Activated CD8-positive, alpha-beta memory T cell treated with anti-CD3 and anti-CD28 coated beads, Interleukin-2, amount 50 U/mL, for 24 hours (primary cell): ENCODE measurements around the gene CHAF1A.

ENCODE experiments used
- DNase-seq: peaks from one replicate; pipeline ENCODE4 v3.0.0-alpha.2; 2020; ENCODE audit errors: extremely low read depth

The CHAF1A gene

DNA sequence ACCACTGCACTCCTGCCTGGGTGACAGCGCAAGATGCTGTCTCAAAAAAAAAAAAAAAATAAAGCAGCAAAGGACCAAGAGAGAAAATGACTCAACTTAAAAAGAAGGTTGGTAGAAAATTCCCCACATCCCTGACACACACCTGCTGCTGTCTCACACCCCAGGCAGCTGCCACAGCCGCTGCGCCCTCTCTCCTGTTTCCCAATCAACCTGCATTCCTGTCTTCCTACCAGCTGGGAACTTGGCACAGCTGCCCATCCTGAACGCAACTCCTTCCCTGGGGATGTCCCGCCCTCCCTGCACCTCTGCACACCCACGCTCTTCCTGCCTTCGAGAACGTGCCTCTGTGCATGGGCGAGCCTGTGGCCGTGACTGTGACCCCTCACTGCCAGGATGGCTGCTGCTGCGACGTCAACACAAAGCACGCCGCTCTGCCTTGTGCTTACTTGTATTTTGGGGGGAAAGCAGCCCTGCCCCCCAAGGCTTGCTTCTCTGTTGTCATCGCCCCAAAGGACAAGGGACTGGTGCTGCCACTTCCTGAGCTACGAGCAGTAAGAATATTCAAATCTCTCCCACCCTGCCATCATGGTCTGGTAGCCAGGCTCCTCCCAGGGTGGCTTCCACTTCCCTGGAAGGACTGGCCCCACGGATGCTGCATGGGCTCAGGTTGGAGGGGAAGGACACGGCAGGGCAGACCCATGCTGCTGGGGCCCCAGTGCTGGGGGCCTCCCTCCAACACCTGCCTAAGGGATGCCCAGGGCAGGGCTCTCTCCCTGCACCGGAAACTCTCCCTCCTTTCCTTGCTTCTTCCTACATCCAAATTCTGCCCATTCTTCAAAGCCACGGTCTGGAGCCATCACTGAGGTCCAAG lies 22.8 kb upstream of the CHAF1A start:
- no peak for DNase-seq

DNA sequence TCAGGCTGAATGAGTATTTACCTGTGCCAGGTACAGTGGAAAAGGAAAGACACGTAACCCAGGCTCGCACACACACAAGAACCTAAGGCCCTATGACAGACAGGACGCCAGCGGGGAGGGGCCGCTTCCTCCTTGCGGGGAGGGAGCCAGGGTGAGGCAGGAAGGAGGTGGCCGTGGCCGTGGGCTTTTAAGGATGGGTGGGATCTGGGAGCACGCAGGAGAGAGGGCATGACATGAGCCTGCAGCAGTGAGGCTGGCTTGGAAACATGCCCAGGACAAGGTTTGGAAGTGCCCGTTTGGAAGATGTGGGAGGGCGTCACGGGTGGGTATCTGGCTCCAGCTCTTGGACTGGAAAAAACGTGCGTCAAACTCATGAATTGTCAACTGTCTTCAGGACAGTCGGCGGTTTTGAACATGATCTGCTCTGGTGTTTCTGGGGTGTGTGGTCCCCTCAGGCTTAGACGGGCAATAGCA lies 22.1 kb upstream of the CHAF1A start:
- no peak for DNase-seq

DNA sequence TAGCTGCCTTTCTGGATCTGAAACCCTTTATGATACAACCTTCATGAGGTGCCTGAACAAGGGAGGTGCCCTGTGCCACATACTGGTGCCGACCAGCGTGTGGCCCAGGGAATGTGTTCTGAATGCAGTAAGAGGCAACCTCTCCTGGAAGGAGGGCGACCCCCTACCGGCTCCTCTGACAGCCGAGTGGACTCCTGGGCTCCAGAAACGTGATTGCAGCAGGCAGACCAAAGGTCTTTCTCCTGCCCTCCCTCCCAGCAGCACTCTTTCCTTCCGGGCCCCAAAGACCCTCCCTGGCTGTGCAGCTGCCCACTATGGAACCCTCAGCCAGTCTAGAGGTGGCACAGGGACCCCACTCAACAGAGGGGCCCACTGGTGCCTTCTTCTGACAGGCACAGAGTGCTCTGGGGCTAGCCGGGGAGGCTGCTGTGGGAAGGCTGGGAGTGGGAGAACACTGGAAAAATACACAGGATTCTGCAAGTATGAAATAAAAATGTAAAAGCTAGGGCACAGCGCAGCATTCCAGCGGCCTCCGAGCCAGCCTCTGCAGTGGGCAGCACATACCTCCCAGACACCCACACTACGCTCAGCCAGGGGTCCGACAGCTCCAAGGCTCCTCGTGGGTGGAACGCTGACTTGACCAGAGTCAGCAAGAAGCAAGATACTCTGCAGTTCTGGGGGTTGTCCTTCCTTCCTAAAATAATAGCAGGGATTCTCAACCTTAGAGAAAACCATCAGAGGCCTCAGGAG lies 17.0 kb upstream of the CHAF1A start:
- no peak for DNase-seq

DNA sequence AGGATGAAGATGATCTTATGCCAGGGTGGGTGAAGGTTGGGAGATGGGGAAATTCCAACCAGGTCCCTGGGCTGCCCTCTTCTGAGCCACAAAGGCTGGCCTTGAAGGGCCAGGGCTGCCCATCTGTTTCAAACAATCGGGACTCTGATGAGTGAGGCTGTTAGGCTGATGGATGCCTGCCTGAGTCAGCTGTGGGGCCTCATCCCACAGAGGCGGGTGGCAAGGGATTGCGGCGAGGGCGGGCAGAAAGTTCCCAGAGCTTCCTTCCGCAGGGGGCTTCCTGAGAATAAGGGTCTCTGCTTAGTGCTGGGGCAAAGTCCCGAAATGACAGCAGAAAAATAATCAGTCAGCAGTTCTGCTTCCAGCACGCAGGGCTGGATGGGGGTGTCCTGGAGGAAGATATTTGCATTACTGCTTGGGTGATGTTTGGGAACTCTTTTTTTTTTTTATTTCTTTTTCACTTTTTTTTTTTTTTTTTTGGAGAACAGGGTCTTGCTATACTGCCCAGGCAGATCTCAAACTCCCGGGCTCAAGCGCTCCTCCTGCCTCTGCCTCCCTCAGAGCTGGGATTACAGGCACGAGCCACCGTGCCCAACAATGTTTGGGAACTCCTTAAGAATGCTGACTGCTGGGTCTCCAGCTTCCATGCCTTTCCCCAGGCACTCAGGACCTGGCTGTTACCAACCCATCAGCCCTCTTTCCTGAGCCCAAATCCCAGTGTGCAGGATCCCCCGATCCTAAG lies 16.2 kb upstream of the CHAF1A start:
- no peak for DNase-seq

DNA sequence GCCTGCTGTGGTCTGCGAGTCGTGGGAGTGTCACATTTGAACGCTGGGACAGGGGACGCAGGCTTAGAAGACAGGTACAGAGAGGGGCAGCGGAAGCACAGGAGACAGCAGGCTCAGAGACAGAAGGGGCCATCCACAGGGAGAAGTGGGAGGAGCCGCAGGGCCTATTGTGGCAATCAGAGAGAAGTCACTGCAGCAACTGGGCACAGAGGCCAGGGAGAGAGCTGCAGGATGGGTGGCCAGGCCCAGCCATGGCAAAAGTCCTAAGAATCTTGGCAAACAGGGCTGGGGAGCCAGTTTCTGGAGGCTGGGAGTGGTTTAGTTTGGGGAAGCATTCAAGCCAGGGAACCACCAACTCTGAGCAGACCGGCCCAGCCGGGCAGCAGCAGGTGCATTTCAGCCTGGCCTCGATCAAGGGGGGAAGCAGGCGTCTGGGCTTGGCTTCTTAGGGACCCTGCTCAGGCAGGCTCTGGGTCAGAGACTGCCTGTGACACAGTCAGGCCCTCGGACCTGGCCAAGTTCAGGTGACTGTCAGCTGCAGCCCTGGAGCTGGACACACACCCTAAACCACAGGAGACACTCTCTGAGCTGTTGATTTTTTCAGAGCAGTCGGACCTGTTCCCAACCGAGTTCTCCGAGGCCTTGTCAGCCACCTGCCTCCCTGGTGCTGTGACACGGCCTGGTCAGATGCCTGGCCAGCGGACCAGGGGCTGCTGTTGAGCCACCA lies 13.9 kb upstream of the CHAF1A start:
- DNase-seq, result no peak

DNA sequence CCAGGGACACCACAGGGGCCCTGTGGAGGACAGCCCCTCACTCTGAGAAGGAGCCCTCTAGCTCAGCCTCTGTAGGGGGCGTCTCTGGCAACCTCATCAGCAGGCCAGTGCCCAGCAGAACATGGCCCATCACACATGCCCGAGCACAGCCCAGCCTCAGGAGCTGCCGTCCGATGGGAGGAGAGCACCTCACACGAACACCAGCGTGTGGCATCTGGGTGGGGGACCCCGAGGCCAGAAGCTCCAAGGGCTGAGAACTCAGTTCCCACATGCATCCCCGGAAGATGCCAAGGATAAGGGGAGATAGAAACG lies 13.4 kb upstream of the CHAF1A start:
- DNase-seq, result no peak

DNA sequence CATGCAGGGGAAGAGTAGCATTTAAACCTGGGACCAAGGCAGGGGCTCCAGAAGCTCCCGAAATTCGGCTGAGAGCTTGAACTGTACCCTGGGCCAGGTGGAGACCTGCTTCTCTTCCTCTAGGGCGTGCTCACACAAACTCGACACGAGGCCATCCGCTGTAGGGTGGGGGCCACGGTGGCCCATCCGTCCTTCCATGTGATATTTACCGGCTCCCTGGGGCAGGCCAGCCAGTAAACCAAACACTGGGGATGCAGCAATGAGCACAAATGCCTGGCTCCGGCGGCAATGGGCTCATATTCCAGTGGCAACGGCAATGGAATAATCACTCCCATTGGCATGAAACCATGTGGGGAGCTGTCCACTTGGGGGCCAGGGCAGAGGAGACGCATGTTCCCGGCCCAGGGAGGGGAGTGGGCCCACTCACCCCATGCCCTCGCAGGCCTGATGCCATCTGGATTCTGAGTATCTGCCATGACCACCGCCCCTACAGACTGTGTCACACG lies 12.9 kb upstream of the CHAF1A start:
- DNase-seq, result no peak

DNA sequence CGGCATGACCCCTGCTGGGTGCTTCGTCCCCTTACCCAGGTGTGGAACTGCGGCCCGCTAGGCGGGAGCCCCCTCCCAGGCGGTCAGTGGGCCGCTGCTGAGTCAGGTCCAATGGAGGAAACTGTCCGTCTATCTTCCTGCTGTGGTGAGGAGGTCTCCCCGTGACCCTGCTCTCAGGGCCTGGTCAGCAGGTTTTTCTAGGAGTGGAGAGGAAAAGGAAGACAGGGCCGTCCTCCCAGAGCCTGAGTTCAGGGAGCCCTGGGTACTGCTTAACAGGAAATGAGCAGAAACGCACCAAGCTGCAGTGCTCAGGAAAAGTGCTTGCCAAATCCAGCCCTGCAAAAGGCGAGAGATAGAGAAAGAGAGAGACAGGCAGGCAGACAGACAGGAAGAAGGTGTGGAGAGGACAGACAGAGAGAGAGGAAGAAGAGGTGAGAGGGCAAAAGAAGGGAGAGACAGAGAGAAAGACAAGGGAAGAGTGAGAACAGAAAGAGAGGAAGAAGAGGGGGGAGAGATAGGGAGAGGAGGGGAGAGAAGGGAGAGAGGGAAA lies 12.3 kb upstream of the CHAF1A start:
- no peak for DNase-seq

DNA sequence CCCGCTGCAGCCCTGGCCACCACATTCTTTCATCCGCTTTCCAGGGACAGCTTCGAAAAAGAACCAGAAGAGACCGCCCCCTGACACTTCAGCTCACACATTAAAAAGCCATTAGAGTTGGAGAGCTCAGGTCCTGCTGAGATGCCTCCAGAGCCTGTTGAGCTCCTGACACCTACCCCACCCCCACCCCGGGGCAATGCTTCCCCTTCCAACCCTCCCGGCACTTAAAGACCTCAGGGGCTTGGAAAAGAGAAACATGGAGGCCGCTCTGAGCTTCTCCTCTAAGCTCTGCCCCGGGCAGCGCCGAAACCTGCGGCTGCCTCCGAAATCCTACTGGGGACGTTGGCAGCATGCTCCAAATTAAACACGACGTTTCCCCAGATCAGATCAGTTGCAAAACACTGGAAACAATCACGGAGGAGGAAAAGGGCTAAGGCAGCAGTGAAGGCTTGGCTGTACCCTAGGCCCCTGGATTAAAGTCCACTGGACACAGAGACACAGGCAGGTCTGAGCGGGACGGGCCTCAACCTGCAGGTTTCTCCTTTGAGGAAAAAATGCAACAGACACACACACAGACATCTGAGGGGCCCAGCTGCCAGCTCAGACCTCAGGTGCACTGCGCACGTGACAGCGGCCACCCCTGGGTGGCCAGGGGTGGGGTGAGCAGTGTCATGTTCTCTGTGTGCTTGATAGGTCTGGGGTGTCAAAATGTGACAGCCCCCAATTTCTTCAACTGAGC lies 11.7 kb upstream of the CHAF1A start:
- no peak for DNase-seq

DNA sequence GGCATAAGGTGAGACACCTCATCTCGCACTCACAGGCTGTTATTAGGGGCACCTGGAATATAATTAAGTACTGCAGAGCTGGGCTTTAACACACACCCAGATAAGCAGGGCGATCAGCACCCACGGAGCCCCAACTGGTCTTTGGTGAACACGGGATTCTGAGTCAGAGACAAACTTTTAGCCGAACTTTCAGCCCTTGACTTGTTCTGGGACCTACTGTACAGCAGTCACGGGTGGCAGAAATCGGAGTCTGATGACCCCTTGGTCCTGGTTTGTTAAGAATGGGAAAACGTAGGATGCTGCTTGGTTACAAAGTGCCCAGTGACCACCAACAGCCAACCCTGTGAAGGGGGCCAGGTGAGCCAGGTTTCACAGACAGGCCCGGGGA lies 11.1 kb upstream of the CHAF1A start:
- no peak for DNase-seq

DNA sequence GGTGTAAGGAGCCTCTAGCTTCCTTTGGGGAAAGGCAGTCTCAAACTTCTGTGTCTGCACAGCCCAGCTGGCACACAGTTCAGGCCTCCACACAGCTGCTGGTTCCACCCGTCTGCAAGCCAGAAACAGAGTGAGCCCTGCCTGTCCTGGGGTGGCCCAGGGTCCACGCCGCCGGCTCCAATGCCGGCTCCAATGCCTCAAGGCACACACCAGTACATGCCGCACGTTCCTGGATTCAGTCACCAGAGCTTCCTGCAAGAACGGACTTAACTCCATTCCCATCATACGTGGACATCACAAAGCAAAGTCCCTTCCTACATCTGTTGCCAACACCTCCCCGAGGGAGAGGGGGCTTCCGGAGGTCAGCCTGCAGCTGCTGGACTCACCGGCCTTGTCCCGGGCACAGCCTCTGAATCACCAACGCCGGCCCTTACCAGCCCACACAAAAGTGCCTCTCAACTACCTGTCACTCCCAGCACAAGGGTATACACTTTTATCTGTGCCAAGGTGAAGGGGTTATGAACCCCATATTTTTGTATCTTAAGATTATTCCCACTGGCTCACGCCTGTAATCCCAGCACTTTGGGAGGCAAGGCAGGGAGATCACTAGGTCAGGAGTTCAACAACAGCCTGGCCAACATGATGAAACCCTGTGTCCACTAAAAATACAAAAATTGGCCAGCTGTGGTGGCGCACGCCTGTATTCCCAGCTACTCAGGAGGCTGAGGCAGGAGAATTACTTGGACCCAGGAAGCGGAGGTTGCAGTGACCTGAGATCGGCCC lies 10.5 kb upstream of the CHAF1A start:
- no peak for DNase-seq

DNA sequence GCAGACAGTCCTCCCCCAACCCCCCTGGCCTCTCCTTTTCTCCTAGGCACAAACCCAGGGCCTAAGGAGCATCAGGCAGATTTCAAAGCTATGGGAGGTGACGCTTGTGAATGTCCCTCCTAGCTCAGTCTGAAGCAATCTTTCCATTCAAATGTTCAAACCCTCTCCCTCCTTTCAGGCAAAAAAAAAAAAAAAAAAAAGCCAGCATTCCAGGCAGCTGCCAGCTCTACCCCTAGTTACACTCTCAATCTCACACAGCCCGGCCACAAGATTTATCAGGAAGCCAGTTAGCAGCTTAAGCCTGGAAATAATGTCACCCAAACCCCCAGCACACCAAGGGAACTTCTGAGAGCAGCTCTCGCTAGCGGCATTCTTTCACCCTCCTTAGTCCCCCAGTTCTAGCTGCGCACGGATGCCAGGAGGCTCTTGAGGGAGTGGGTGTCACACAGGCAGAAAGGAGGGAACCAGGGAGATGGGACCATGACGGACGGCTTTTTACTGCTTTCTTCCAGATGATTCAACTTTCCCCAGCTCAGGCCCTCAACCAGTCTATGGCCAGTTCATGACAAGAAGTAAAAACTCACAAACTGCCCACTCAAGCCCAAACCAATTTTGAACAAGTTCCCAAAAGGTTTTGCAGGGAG lies 8.4 kb upstream of the CHAF1A start:
- DNase-seq, result no peak

DNA sequence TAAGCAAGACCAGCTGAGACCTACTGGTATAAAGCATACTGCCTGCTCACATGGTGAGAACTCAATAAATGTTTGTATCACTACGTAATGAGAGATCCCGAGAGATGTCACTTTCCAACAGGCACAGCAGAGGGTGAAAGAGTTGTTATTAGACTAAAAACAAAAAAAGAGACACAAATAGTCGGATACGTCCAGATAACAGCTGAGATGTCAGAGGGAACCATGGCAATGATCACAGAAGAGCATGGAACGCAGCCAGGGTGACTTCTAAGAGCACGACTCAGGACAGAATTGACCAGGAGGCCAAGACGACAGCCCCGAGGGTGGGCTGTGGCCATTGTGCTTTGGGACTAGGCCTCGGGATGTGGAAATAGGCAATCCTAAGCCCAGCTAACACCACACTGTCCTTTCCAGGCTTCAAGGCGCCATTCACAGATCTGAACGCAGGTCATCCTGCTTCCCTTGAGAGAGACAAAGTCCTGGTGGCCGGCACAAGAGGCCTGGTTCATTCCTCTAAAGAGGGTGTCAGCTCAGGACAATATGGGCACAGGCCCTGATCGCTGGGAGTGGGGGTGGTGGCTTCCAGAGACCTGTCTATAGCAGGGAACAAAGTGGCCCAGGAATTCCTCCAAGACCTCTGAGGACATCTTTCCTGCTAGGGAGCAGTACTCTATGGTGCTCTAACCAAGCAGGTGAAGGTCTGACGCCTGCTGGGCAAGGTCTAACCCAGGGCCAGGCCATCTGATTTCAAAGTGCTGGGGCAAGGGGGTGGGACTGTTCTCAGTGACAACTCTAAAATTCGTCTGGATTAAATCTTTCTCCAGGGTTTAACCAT lies 5.3 kb upstream of the CHAF1A start:
- no peak for DNase-seq

DNA sequence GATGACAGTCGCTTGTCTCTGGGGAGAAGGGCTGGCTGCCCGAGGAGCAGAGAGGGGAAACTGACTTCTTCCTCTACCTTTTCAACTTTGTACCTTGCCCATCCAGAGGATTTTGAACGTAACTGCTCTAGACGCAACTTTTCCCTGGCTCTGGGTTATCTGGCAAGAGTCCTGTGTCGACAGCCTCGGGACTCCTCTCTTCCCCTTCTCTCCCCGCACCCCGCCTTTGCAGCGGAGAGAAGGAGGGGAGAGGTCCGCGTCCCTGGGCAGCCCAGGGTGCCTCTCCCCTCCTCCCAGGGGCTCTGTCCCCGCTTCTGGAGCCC lies 2.7 kb upstream of the CHAF1A start:
- DNase-seq, result no peak

DNA sequence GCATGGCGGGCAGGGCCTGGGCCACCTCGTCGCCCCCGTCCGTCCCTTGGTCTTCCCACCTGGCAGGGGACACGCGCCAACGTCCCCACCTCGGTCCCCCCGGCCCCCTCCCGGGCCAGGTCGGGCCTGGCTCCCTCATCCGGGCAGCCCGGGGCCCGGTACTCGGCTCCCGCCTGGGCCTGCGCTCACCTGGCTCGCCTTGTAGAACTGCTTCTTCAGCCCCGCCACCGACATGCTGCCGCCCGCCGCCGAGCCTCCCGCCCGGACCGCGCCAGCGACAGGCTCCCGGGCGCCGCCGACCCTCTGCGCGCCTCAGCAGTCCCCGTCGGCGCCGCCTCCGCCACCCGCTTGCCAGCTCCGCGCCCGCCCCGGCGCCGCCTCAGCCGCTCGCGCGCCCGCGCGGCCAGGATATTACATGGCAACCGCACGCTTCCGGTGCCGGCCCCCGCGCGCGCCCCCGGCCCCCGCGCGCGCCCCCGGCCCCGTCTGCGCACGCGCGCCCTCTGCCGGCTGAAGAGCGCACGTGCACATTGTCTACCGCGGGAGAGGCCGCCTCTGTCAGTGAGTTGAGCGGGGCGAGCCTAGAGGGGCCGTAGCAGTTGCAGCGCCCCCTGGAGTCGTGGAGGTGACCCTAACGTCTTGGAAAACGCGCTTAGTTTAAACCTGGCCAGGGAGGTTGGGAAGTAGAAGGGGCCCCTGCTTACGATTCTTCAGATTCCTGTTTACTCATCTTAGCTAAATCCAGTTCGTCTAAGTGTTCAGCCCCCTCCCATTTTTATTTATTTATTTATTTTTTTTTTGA lies 2.1 kb upstream of the CHAF1A start, which contains the start of gene SH3GL1:
TSS of gene SH3GL1 (minus strand) at position 413 of the 802 bp plus-strand sequence. CDS start at position 234, 179 bp downstream.
- peak; percentile 82 for DNase-seq

DNA sequence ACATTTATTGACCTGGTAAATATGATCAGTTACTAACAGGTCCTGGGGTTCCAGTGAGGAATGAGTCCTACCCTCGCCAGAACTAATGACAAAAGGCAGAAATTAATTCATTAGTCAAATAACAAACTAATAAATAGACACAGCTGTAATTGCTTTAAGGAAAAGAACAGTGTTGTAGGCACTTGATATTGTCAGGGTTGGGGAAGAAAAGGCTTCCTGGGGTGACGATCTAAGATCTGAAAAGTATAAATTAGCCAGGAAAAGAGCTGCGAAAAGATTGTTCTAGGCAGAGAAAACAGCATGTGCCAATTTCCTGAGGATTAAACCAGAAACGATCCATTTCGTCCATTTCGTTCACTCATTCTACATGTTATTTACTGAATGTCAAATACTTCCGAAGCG lies 670 bp upstream of the CHAF1A start:
- no peak for DNase-seq

DNA sequence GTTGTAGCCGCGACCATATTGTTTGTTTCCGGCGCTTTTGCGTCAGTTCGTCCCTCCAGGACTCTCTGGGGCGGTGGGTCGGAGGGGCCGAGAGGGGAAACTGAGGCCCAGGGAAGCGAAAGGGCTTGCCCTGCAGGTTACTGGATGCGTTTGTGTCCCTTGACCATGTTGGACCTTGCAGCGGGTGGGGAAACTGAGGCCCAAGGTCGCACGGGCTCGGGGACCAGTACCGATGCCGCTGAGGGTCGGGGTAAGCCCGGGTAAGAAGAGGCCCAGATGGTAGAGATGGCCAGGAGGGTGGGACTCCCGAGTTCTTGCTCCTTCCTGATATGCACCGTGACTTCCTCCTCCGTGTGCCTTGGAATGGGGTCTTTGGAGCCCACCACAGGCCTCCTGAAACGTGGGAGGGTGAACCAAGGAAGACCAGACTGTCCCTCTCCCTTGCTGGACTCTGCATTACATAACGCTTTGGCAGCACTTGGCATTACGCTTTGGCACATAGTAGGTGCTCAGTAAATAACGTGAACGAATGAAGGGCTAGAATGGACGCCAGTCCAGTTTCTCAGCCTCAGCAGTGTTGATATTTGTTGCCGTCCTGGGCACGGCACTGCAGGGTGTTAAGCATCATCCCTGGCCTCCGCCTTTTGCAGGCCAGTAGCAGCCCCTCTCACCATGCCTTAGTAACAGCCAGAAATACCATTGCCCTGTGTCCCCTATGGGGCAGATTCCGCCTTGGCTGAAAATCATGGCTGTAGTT lies 743 bp downstream of the CHAF1A start:
- DNase-seq, result no peak
